HepG2 (cell line): ENCODE data around the gene PYGO2. TPM values are rescaled to one million over a fixed set of nuclear protein-coding genes. Genes with fewer than 3 reads are reported as not detected.

ENCODE experiments used
- ARNT2 ChIP-seq: sonication (generic); formaldehyde crosslinking; IDR thresholded peaks from 2 replicates; pipeline ENCODE4 v1.8.0; 2022; ENCODE audit warnings: mild to moderate bottlenecking, low read depth, missing genetic modification reagents, moderate library complexity
- ATM ChIP-seq: fragments of 450-650 bp; IDR thresholded peaks from 2 replicates; pipeline ENCODE4 v1.7.1; 2017; ENCODE audit warnings: mild to moderate bottlenecking, borderline replicate concordance
- CHD4 ChIP-seq: fragments of 200-600 bp; sonication (generic); IDR thresholded peaks from 2 replicates; pipeline ENCODE4 v1.7.0; 2017; ENCODE audit warnings: mild to moderate bottlenecking, low read length, borderline replicate concordance
- CREBL2 ChIP-seq: sonication (generic); formaldehyde crosslinking; IDR thresholded peaks from 2 replicates; pipeline ENCODE4 v1.8.1; 2023; ENCODE audit warnings: missing genetic modification reagents, mild to moderate bottlenecking, borderline replicate concordance
- JDP2 ChIP-seq: sonication (generic); formaldehyde crosslinking; IDR thresholded peaks from 2 replicates; pipeline ENCODE4 v1.8.1; 2022; ENCODE audit warnings: missing genetic modification reagents, borderline replicate concordance
- MTA1 ChIP-seq: sonication (generic); formaldehyde crosslinking; IDR thresholded peaks from 2 replicates; pipeline ENCODE4 v1.4.0; 2020; ENCODE audit warnings: missing genetic modification reagents, mild to moderate bottlenecking, borderline replicate concordance
- NFE2L2 ChIP-seq: fragments of 150-350 bp; IDR thresholded peaks from 2 replicates; pipeline ENCODE4 v1.6.1; 2014; ENCODE audit warnings: low read length
- NR2F1 ChIP-seq, 2 experiments: fragments of 450-650 bp in 1 of 2; formaldehyde crosslinking in 1 of 2; IDR thresholded peaks; 2 replicates each; pipeline versions ENCODE4 v1.5.0 to v1.6.1; 2016 to 2020; ENCODE audit warnings: mild to moderate bottlenecking in 1 of 2, missing compliant biosample characterization in 1 of 2, missing genetic modification reagents in 1 of 2, moderate library complexity in 1 of 2
- RARG ChIP-seq: sonication (generic); formaldehyde crosslinking; IDR thresholded peaks from 2 replicates; pipeline ENCODE4 v1.4.0; 2020; ENCODE audit warnings: low read depth, mild to moderate bottlenecking, missing genetic modification reagents
- SPEN ChIP-seq: sonication (generic); formaldehyde crosslinking; IDR thresholded peaks from 2 replicates; pipeline ENCODE4 v1.5.1; 2020; ENCODE audit warnings: low read depth, mild to moderate bottlenecking, missing genetic modification reagents
- TCF7L2 ChIP-seq: IDR thresholded peaks from 2 replicates; pipeline ENCODE4 v1.6.1; 2011; ENCODE audit warnings: mild to moderate bottlenecking, low read depth, low read length, moderate library complexity
- ZBTB4 ChIP-seq: sonication (generic); formaldehyde crosslinking; IDR thresholded peaks from 2 replicates; pipeline ENCODE4 v1.4.0; 2020; ENCODE audit warnings: missing genetic modification reagents, mild to moderate bottlenecking, borderline replicate concordance
- ZFP1 ChIP-seq: IDR thresholded peaks from 2 replicates; pipeline ENCODE4 v1.6.1; 2016
- ZHX2 ChIP-seq, 2 experiments: sonication (generic) in 1 of 2; formaldehyde crosslinking in 1 of 2; IDR thresholded peaks; 2 replicates each; pipeline versions ENCODE4 v1.6.1 to v1.9.0; 2014 to 2022; ENCODE audit warnings: antibody characterized with exemption in 1 of 2, borderline replicate concordance in 1 of 2, inconsistent platforms in 1 of 2, low read depth in 1 of 2, missing genetic modification reagents in 1 of 2
- ZMYM2 ChIP-seq: sonication (generic); formaldehyde crosslinking; IDR thresholded peaks from 2 replicates; pipeline ENCODE4 v1.8.0; 2022; ENCODE audit warnings: mild to moderate bottlenecking, missing genetic modification reagents
- ZNF33A ChIP-seq: sonication (generic); formaldehyde crosslinking; IDR thresholded peaks from 2 replicates; pipeline ENCODE4 v1.5.1; 2020; ENCODE audit warnings: missing genetic modification reagents, mild to moderate bottlenecking, moderate library complexity, borderline replicate concordance
- ZNF543 ChIP-seq: sonication (generic); formaldehyde crosslinking; IDR thresholded peaks from 2 replicates; pipeline ENCODE4 v1.4.0; 2020; ENCODE audit warnings: mild to moderate bottlenecking, missing genetic modification reagents
- ZNF557 ChIP-seq: sonication (generic); formaldehyde crosslinking; IDR thresholded peaks from 2 replicates; pipeline ENCODE4 v1.4.0; 2020; ENCODE audit warnings: missing genetic modification reagents
- ZNF775 ChIP-seq: sonication (generic); formaldehyde crosslinking; IDR thresholded peaks from 2 replicates; pipeline ENCODE4 v1.4.0; 2020; ENCODE audit warnings: missing genetic modification reagents, mild to moderate bottlenecking, moderate library complexity, borderline replicate concordance
- ZNF790 ChIP-seq: sonication (generic); formaldehyde crosslinking; IDR thresholded peaks from 2 replicates; pipeline ENCODE4 v1.8.0; 2022; ENCODE audit warnings: missing genetic modification reagents, mild to moderate bottlenecking, borderline replicate concordance
- ZSCAN29 ChIP-seq: sonication (generic); formaldehyde crosslinking; conservative IDR thresholded peaks from 2 replicates; pipeline ENCODE4 v1.4.0; 2020; ENCODE audit warnings: mild to moderate bottlenecking, missing genetic modification reagents
- polyA plus RNA-seq, 8 experiments: library from polyadenylated mRNA; depleted of rRNA in 3 of 8; stranded (reverse) in 7 of 8; unstranded in 1 of 8; fragments of >200 nt; fragmentation: Illumina TruSeq in 4 of 8; extraction: Trizol in 4 of 8; gene quantifications; 2 replicates each; pipeline versions ENCODE4 v1.2.1 to v1.2.3, GENCODE V29; 2011 to 2016; ENCODE audit warnings: low read depth in 4 of 8, missing spikeins in 1 of 8, mixed read lengths in 1 of 8; ENCODE audit not compliant: insufficient read depth in 1 of 8
- total RNA-seq, 5 experiments: library from RNA; depleted of rRNA; stranded (reverse); fragments of >200 nt; fragmentation: Illumina TruSeq; extraction: Trizol; gene quantifications; 2 replicates each; pipeline ENCODE4 v1.2.3, GENCODE V29; 2016; ENCODE audit warnings: low read depth in 1 of 5

PYGO2 gene
- total and polyA plus RNA-seq, 2 of the 13 experiments (the other 11 are each of a cell fraction or from before 2014, with no cell fraction given), result 20.3 to 21.8 TPM

GRCh38 chr1:154982897-154983648, 21.5 kb upstream of the PYGO2 start, which contains the start of gene FLAD1 (continued):
- TF ChIP-seq CREBL2 (CRISPR knock-in tag), result no peak
- no peak for TF ChIP-seq ZNF557 (CRISPR knock-in tag)
- TF ChIP-seq ZNF33A, result no peak
- TF ChIP-seq JDP2 (CRISPR knock-in tag), result no peak
- no peak for TF ChIP-seq ZFP1
- no peak for TF ChIP-seq NR2F1 (CRISPR knock-in tag; IDR thresholded peaks at IDR 0.05)
- no peak for TF ChIP-seq ZNF543 (CRISPR knock-in tag)
- no peak for TF ChIP-seq ZNF775
- TF ChIP-seq RARG, result no peak
- no peak for TF ChIP-seq ZMYM2 (CRISPR knock-in tag)
- TF ChIP-seq ZSCAN29, result no peak
- no peak for TF ChIP-seq ARNT2 (CRISPR knock-in tag)
- TF ChIP-seq ZHX2 (IDR thresholded peaks at IDR 0.05; ENCODE audit: low read depth), result no peak
- no peak for TF ChIP-seq ZHX2 (CRISPR knock-in tag; IDR thresholded peaks at IDR 0.05; ENCODE audit: borderline replicate concordance)
- no peak for TF ChIP-seq TCF7L2
- no peak for TF ChIP-seq NFE2L2
- no peak for TF ChIP-seq ZNF790
- TF ChIP-seq CHD4, result no peak
- TF ChIP-seq SPEN (CRISPR knock-in tag), result peak; percentile 81; the same call in 1 of the 2 replicates
- no peak for TF ChIP-seq ATM
- no peak for TF ChIP-seq MTA1 (CRISPR knock-in tag)
- no peak for TF ChIP-seq ZBTB4 (CRISPR knock-in tag)
